ENCODE results near the gene SECISBP2.

Gene SECISBP2

GRCh38 chr9:89386797-89387196 lies 68.5 kb downstream of the SECISBP2 start:
- Histone ChIP-seq H3K9me2 (replicated peaks; ENCODE audit: insufficient read depth, low read length) (no peaks in the 10 kb centered on the region), H3K9ac (ENCODE audit: low read length) (no peak overlapping the region), H3K79me2 (ENCODE audit: insufficient read depth, low read length) (no peaks in the 10 kb centered on the region), H3K27me3 (ENCODE audit: low read length) (no peaks in the 10 kb centered on the region), H4K20me1 (ENCODE audit: low read depth, low read length) (no peaks in the 10 kb centered on the region), H3F3A (ENCODE audit: insufficient read depth) (no peaks in the 10 kb centered on the region), H3K36me3 (ENCODE audit: low read length) (no peaks in the 10 kb centered on the region), H3K9me3 (ENCODE audit: insufficient read depth, low read length) (no peaks in the 10 kb centered on the region), H3K4me3 (ENCODE audit: insufficient read depth, low read length, poor library complexity, severe bottlenecking) (no peak overlapping the region), H3K27ac (ENCODE audit: low read depth, low read length) (no peak overlapping the region), H3K4me2 (ENCODE audit: low read depth, low read length, poor library complexity, severe bottlenecking) (no peak overlapping the region), H2AFZ (ENCODE audit: low read depth, low read length, severe bottlenecking) (no peak overlapping the region)
- no peak for TF ChIP-seq EZH2phosphoT487 (conservative IDR thresholded peaks at IDR 0.05; ENCODE audit: low read length)
- TF ChIP-seq CTCF (IDR thresholded peaks at IDR 0.05; ENCODE audit: insufficient read depth, low read length, poor library complexity, severe bottlenecking), result no peak

- no peaks in the 10 kb centered on the region for H4K20me1 ChIP-seq (ENCODE audit: low read depth, low read length)
These were observed 69.0 kb downstream of the SECISBP2 start for GRCh38 chr9:89387197-89387849.

GRCh38 chr9:89388084-89388867 lies 70.0 kb downstream of the SECISBP2 start:
- Histone ChIP-seq H3K9ac (ENCODE audit: low read length) (no peak overlapping the region), H4K20me1 (ENCODE audit: low read depth, low read length) (no peaks in the 10 kb centered on the region), H3K4me3 (ENCODE audit: insufficient read depth, low read length, poor library complexity, severe bottlenecking) (no peak overlapping the region), H3K79me2 (ENCODE audit: insufficient read depth, low read length) (no peaks in the 10 kb centered on the region), H3K27ac (ENCODE audit: low read depth, low read length) (no peak overlapping the region), H3K27me3 (ENCODE audit: low read length) (no peaks in the 10 kb centered on the region), H2AFZ (ENCODE audit: low read depth, low read length, severe bottlenecking) (no peak overlapping the region), H3F3A (ENCODE audit: insufficient read depth) (no peaks in the 10 kb centered on the region), H3K4me2 (ENCODE audit: low read depth, low read length, poor library complexity, severe bottlenecking) (no peak overlapping the region), H3K36me3 (ENCODE audit: low read length) (no peaks in the 10 kb centered on the region), H3K9me2 (replicated peaks; ENCODE audit: insufficient read depth, low read length) (no peaks in the 10 kb centered on the region), H3K9me3 (ENCODE audit: insufficient read depth, low read length) (no peaks in the 10 kb centered on the region)
- TF ChIP-seq EZH2phosphoT487 (conservative IDR thresholded peaks at IDR 0.05; ENCODE audit: low read length), result no peak
- no peak for TF ChIP-seq CTCF (IDR thresholded peaks at IDR 0.05; ENCODE audit: insufficient read depth, low read length, poor library complexity, severe bottlenecking)

More at GRCh38 chr9:89387197-89387849, 69.0 kb downstream of the SECISBP2 start:
- Histone ChIP-seq H3K4me2 (ENCODE audit: low read depth, low read length, poor library complexity, severe bottlenecking) (no peak overlapping the region), H3K27me3 (ENCODE audit: low read length) (no peaks in the 10 kb centered on the region), H3K79me2 (ENCODE audit: insufficient read depth, low read length) (no peaks in the 10 kb centered on the region), H3K4me3 (ENCODE audit: insufficient read depth, low read length, poor library complexity, severe bottlenecking) (no peak overlapping the region), H3K9me3 (ENCODE audit: insufficient read depth, low read length) (no peaks in the 10 kb centered on the region), H2AFZ (ENCODE audit: low read depth, low read length, severe bottlenecking) (no peak overlapping the region), H3K9ac (ENCODE audit: low read length) (no peak overlapping the region), H3K27ac (ENCODE audit: low read depth, low read length) (no peak overlapping the region), H3K9me2 (replicated peaks; ENCODE audit: insufficient read depth, low read length) (no peaks in the 10 kb centered on the region), H3K36me3 (ENCODE audit: low read length) (no peaks in the 10 kb centered on the region), H3F3A (ENCODE audit: insufficient read depth) (no peaks in the 10 kb centered on the region)
- TF ChIP-seq EZH2phosphoT487 (conservative IDR thresholded peaks at IDR 0.05; ENCODE audit: low read length), result no peak
- TF ChIP-seq CTCF (IDR thresholded peaks at IDR 0.05; ENCODE audit: insufficient read depth, low read length, poor library complexity, severe bottlenecking), result no peak

All from SU-DHL-6 (cell line).